ENCODE measurements around the gene GRIP2.
A peak's percentile ranks its signal among the peaks of the same experiment; 100 is the strongest.

The GRIP2 gene

DNA sequence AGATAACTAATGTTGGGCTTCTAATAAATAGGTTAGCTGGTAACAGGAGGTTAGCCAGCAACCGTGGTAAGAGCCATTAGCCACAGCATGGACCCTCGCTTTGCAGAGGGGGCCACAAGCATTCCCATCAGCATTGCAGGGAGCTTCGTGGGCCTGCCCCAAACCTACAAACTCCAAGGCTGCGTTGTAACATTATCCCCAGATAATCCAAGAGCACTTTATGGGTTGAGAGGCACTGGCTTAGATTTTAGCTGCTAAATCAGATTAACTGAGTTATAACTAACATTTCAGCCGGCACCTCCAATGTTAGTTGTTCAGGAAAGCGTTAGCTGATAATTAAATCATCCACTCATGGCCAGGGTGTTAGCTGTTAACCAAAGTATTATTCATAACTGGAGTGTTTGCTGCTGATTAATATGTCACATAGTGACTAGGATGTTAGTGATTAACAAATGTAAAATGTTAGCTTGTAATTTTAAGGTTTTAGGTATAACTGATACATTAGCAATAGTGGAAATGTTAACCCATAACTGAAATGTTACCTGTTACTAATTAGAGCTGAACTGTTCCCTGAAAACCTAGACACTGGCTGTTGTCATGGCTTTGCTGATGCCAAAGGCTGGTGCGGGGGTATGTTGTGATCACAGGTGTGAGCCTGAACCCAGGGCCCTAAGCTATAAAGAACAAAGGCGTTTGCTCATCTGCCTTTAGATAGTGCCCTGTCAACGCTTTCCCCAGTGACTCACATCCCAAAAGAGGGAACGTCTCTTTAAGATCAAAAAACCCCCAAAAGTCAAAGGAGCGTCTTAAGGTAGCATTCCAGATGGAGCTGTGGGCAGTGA is 81.5 kb downstream of the GRIP2 start:
- FAIRE-seq (peak; percentile 81), DNase-seq (ENCODE audit: extremely low spot score, insufficient read length, low read depth) (peak; percentile 53)

DNA sequence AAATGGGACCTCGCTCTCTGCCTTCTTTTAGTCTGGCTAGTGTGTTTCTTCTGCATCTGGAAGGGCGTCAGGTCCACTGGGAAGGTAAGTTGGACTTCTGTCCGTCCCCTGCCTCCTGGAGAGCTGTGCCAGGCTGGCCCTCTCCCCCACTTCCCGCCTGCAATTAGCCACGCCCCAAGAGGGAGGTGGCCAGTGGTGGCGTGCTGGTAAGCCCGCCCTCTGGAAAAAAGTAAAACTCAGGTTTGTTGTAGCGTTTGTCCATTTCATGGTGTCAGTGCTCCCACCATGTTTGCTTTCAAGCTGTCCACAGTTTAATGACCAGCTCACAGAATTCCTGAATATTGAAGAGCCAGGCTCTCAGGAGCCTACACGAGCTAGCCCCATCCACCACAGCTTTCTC is 82.1 kb downstream of the GRIP2 start:
- FAIRE-seq = no peak
- DNase-seq (ENCODE audit: extremely low spot score, insufficient read length, low read depth) = no peak

DNA sequence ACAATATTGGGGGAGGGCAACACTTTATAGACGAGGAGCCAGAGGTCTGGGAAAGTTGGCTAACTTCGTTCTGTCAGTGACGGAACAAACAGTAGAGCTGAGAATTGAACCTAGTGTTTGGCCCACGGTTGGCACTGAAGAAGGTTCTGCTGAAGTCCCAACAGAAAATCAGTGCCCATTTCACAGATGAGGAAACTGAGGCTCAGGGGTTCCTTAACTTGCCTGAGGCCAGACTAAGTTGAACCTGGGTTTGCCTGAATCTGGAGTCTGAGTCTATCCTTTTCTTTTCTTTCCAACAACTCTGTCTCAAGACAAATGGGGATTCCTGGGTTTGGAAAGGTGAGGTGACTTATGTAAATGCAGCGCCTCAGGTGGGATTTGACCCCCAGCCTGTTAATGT is 82.7 kb downstream of the GRIP2 start:
- no peak for FAIRE-seq
- DNase-seq (ENCODE audit: extremely low spot score, insufficient read length, low read depth) = no peak

DNA sequence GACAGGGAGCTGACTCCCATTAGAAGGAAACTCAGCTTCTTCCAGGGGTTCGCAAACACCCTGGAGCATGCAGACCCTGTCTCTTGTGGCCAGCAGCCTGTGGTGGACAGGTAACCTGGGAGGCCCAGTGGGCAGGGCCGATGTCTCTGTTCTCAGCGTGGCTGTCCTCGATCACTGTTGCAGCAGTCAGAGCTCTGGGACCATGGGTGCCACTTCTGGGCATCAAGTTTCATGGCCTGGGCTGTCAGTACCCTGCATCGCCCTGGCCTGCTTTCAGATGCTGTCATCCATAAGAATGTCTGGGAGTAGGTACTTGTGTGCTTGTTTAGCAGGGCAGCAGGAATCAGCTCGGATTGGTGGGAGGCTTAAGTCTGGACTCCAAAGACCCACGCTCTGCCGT is 83.3 kb downstream of the GRIP2 start:
- DNase-seq (ENCODE audit: extremely low spot score, insufficient read length, low read depth) (no peak), FAIRE-seq (no peak)

GRCh38 chr3:14455571-14456317 is 84.4 kb downstream of the GRIP2 start:
- DNase-seq (ENCODE audit: extremely low spot score, insufficient read length, low read depth) = no peak
- no peak for FAIRE-seq

GRCh38 chr3:14454639-14455310 is 85.4 kb downstream of the GRIP2 start:
- FAIRE-seq (no peak), DNase-seq (ENCODE audit: extremely low spot score, insufficient read length, low read depth) (no peak)

DNA sequence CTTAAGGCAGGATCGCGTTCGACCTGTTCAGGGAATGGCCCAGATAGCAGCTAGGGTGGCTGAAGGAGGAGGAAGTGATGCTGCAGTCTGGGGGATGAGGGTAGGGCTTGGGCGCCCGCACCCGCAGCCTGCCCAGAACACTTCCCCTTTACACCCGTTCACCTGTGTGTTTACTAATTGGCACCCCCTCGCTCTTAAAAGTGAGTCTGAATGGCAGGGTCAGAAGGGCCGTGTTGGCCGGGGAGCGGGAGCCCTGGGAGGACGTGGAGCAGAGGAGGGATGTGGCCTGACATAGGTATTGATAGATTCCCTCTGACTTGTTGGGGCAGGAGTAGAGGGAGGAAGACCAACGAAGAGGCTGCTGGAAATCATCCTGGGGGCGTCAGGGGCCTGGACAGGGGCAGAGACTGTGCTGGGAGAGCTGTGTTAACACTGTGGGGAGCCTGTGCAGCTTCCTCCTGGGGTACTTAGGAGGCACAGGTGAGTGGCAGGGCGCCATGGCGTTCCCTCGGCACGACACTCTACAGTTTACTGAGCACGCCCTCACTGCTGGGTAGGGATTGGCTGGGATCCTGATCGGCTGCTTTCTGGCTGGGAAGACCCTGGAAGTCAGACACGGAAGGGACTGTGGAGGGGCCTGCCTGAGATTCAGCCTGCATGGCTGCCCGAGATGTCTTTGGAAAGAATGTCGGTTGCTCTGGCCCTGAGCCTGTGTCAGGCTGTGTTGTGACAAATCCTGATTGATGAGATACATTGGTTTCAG is 86.1 kb downstream of the GRIP2 start:
- no peak for DNase-seq (ENCODE audit: extremely low spot score, insufficient read length, low read depth)
- no peak for FAIRE-seq

DNA sequence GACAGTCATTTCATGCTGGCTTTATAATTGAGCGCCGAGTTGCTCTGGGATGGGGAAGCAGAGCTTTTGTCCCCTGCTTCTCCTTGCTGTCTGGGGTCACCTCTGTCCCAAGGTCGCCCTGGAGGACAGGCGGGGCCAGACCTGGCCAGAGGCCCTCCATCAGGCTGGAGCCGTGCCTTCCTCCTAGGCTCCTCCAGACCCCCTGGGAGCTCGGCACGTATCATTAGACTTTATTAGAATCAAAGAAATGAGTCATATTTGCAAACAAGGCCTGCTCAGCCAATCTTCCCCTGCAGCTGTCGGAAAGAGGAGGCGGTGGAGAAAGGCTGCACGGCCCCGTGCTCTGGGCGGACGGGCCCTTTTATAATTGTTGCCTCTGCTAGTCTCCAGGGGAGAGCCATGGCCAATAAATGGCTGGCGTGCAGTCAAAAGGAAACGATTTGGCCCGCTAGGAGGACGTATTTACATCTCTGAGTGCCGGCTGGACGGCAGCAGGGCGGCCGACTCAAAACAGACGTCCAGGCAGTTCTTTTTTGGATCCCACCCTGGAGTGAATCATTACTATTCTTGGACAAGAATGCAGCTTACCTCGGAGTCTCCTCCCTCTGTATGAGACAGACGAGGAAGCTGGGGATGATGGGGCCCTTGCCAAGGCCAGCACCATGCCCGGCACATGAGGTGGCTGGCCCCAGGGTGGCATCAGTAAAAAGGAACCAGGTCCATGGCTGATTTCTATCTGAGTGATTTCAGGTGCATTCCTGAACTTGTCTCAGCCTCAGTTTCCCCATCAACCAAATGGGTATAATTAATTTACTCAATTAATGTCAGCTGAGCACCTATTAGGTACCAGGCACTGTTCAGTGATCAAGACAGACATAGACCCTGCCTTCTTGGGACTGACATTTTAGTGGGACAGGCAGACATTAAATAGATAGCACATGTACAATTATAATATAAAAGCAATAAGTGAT is 87.1 kb downstream of the GRIP2 start:
- FAIRE-seq (no peak), DNase-seq (ENCODE audit: extremely low spot score, insufficient read length, low read depth) (no peak)

DNA sequence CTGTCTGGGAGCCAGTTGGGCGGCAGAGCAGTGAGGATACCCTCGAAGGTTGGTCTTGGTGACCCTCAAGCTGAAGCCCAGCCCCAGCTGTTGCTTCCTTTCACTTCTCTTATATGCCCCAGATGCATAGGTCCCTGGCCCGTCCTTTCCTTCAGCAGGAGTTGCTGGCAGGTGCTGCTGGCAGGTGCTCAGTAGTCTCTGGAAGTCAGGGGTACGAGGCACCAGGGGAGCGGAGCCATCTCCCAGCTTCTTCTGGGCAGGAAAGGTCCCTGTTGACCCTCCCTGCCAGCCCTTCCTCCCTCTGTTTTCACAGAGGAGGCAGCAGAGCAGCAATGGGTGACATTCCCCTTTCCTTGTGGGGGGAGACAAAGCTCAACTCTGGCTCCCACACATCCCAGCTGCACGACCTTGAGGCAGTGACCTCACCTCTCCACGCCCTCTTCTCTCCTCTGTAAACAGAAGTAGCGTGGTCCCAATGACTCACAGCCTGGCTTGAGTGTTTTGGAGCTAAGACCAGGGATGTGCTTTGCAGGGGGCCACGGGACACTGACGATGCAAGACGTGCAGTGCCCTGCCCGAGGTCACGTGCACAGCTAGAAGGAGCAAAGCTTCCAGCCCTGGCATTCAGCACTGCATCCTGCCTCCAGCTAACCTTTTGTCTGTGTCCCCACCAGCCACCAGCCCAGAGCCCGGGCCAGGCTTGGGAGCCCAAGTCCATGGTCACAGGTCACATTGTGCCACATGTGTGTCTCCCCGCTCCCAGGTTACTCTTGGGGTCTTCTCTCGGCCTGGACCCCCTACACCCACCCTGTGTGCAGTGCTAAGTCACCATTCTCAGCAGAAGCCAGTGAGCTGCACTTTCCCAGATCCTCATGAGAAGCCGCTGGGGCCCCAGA is 88.0 kb downstream of the GRIP2 start:
- DNase-seq (ENCODE audit: extremely low spot score, insufficient read length, low read depth) (no peak), FAIRE-seq (no peak)

- FAIRE-seq (no peak), DNase-seq (ENCODE audit: extremely low spot score, insufficient read length, low read depth) (no peak)
These were observed 89.1 kb downstream of the GRIP2 start for GRCh38 chr3:14450922-14451606.

GRCh38 chr3:14450506-14450905 is 89.6 kb downstream of the GRIP2 start:
- FAIRE-seq (no peak), DNase-seq (ENCODE audit: extremely low spot score, insufficient read length, low read depth) (no peak)

GRCh38 chr3:14448756-14449727 is 91.1 kb downstream of the GRIP2 start:
- FAIRE-seq = no peak
- no peak for DNase-seq (ENCODE audit: extremely low spot score, insufficient read length, low read depth)

- DNase-seq (ENCODE audit: extremely low spot score, insufficient read length, low read depth) = no peak
- FAIRE-seq = no peak
These were observed 92.1 kb downstream of the GRIP2 start for GRCh38 chr3:14448063-14448462.

- DNase-seq (ENCODE audit: extremely low spot score, insufficient read length, low read depth) (no peak), FAIRE-seq (no peak)
These were observed 93.1 kb downstream of the GRIP2 start for GRCh38 chr3:14446988-14447570.

- DNase-seq (ENCODE audit: extremely low spot score, insufficient read length, low read depth) (no peak), FAIRE-seq (no peak)
These were observed 94.4 kb downstream of the GRIP2 start for GRCh38 chr3:14445773-14446172.

GRCh38 chr3:14444380-14444779 is 95.8 kb downstream of the GRIP2 start:
- DNase-seq (ENCODE audit: extremely low spot score, insufficient read length, low read depth) (no peak), FAIRE-seq (no peak)
